ENCODE results near the gene SUGCT. TPM values are rescaled to one million over a fixed set of nuclear protein-coding genes. Genes with fewer than 3 reads are reported as not detected.

Gene SUGCT
- total and polyA plus RNA-seq, 2 of the 13 experiments (the other 11 are each of a cell fraction or from before 2014, with no cell fraction given) = 10.1 to 22.2 TPM

GRCh38 chr7:40733578-40733977 lies 598.8 kb downstream of the SUGCT start (continued):
- no peak for TF ChIP-seq IKZF1 (IDR thresholded peaks at IDR 0.05)

GRCh38 chr7:40739257-40739656 lies 604.5 kb downstream of the SUGCT start:
- peaks cover under 1% of the 10 kb centered on the region; the same call in 1 of the 2 replicates for H3K4me1 ChIP-seq (ENCODE audit: insufficient read depth, low read length)
- in situ Hi-C loops (cut with HindIII; ENCODE audit: extremely low pct_ligation_motif_present, low pct_unique_long_range_greater_than_20kb) (no loop called here), intact Hi-C loops (cut with micrococcal nuclease; ENCODE audit: unreplicated experiment) (no loop called here)
- H3K27ac ChIP-seq (ENCODE audit: extremely low read length, insufficient read depth, low read length) = no peak overlapping the region
- CTCF ChIA-PET (ENCODE audit: low intra/inter-chr PET ratio, low total read pairs) = no interaction called here
- H3K9ac ChIP-seq (ENCODE audit: insufficient read depth, low read depth, low read length) = no peak overlapping the region
- no peak for ATAC-seq
- DNase-seq (ENCODE audit: low spot score) = no peak
- no peaks in the 10 kb centered on the region for H4K20me1 ChIP-seq (ENCODE audit: insufficient read depth, low read length)
- POLR2A ChIA-PET = no interaction called here
- H3K27me3 ChIP-seq (ENCODE audit: control insufficient read depth in 1 of 2, insufficient read depth in 2 of 2, low read length in 2 of 2) = no peaks in the 10 kb centered on the region
- WGBS (ENCODE audit: low lambda C conversion rate) = 98% methylated on average over 2 of the region's 2 CpGs
- H3K36me3 ChIP-seq (replicated peaks in 1 of 2; ENCODE audit: control insufficient read depth in 1 of 2, insufficient read depth in 2 of 2, low read length in 2 of 2) = no peaks in the 10 kb centered on the region
- no peak for FAIRE-seq
- no peaks in the 10 kb centered on the region for H3K9me3 ChIP-seq (ENCODE audit: low read length)
- no peak overlapping the region for H2AFZ ChIP-seq (ENCODE audit: low read length)
- H3K79me2 ChIP-seq (ENCODE audit: insufficient read depth, low read length) = no peaks in the 10 kb centered on the region
- no peak overlapping the region for H3K4me3 ChIP-seq (replicated peaks in 1 of 3; ENCODE audit: insufficient read depth in 1 of 3, low read depth in 2 of 3, low read length in 3 of 3)
- no TSS peak for BruUV-seq (replicated peaks)
- TF ChIP-seq ZNF101 (CRISPR knock-in tag; IDR thresholded peaks at IDR 0.05; ENCODE audit: borderline replicate concordance, low read depth) (no peak), ZNF207 (IDR thresholded peaks at IDR 0.05; ENCODE audit: borderline replicate concordance) (no peak), HMGA1 (CRISPR knock-in tag; conservative IDR thresholded peaks at IDR 0.05) (no peak), FOXK1 (CRISPR knock-in tag; IDR thresholded peaks at IDR 0.05; ENCODE audit: borderline replicate concordance, low read depth) (no peak), MBNL3 (CRISPR knock-in tag; conservative IDR thresholded peaks at IDR 0.05) (no peak), ZFX (CRISPR knock-in tag; IDR thresholded peaks at IDR 0.05; ENCODE audit: low read depth) (no peak), HINFP (CRISPR knock-in tag; IDR thresholded peaks at IDR 0.05; ENCODE audit: low read depth) (no peak), KLF16 (CRISPR knock-in tag; IDR thresholded peaks at IDR 0.05) (no peak), HCFC1 (IDR thresholded peaks at IDR 0.05; ENCODE audit: low read depth, low read length) (no peak), CHCHD3 (CRISPR knock-in tag; IDR thresholded peaks at IDR 0.05) (no peak), NCOR1 (IDR thresholded peaks at IDR 0.05; ENCODE audit: borderline replicate concordance, low read length) (no peak), ZSCAN29 (CRISPR knock-in tag; conservative IDR thresholded peaks at IDR 0.05) (no peak), FLYWCH1 (CRISPR knock-in tag; IDR thresholded peaks at IDR 0.05) (no peak), ZNF180 (CRISPR knock-in tag; IDR thresholded peaks at IDR 0.05; ENCODE audit: borderline replicate concordance, low read depth) (no peak), MXD4 (CRISPR knock-in tag; IDR thresholded peaks at IDR 0.05) (no peak), BORCS8-MEF2B (CRISPR knock-in tag; IDR thresholded peaks at IDR 0.05) (no peak), PITX1 (CRISPR knock-in tag; IDR thresholded peaks at IDR 0.05) (no peak), ZSCAN21 (CRISPR knock-in tag; IDR thresholded peaks at IDR 0.05; ENCODE audit: borderline replicate concordance) (no peak)
- TF ChIP-seq, protein P1, sequence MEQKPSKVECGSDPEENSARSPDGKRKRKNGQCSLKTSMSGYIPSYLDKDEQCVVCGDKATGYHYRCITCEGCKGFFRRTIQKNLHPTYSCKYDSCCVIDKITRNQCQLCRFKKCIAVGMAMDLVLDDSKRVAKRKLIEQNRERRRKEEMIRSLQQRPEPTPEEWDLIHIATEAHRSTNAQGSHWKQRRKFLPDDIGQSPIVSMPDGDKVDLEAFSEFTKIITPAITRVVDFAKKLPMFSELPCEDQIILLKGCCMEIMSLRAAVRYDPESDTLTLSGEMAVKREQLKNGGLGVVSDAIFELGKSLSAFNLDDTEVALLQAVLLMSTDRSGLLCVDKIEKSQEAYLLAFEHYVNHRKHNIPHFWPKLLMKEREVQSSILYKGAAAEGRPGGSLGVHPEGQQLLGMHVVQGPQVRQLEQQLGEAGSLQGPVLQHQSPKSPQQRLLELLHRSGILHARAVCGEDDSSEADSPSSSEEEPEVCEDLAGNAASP (CRISPR knock-in tag; IDR thresholded peaks at IDR 0.05; ENCODE audit: borderline replicate concordance) = no peak
- H3K4me2 ChIP-seq (ENCODE audit: low read depth, low read length) = no peak overlapping the region
